ENCODE results near the gene AURKAIP1.

AURKAIP1 gene

DNA sequence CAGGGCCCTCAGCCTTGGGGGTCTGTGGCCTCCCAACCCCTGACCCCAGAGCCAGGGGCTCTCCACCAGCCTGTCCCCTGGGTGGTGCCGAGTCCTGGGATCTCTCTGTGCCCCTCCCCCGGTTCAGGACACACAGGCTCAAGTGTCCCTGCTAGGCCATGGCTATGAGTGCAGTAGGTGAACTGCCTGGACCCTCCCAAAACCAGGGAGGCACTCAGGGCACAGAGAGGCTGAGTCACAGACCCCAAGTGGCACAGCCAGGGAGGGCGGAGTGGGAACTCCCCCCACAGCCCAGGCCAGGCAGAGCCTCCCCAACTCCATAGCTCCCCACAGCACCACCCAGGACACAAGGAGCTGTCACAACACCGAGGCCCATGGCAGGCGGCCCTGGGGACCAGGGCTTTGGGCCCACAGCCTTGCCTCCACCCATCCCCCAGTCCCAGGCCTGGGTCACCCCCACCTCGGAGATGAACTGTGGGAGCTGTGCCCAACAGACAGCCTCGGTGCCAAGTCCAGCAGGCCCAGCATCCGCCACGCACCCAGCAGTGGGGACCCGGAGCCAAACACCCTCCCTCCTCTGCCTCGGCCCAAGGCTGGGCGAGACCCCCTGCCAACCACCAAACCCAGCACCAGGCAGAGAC lies 29.0 kb downstream of the AURKAIP1 start:
- DNase-seq, result no peak

DNA sequence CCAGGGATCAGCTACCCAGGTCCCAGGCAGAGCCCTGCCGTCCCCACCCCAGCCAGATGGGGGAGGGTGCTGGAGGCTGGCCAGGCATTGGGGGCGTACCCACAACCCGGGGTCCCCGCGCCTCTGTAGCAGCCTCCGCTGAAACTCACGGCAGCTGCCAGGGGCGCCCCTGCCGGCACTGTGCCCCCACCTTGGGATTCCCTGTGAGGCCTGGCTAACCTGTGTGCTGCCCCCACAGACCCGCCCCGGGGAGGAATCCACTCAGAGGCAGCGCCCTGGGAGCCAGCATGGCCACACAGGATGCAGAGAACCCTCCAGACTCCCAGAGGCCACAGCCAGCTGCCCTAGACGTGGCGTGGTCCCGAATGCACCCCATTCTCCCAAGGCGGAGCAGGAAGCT lies 29.6 kb downstream of the AURKAIP1 start:
- no peak for DNase-seq

GRCh38 chr1:1344655-1345361 lies 30.2 kb downstream of the AURKAIP1 start:
- no peak for DNase-seq

DNA sequence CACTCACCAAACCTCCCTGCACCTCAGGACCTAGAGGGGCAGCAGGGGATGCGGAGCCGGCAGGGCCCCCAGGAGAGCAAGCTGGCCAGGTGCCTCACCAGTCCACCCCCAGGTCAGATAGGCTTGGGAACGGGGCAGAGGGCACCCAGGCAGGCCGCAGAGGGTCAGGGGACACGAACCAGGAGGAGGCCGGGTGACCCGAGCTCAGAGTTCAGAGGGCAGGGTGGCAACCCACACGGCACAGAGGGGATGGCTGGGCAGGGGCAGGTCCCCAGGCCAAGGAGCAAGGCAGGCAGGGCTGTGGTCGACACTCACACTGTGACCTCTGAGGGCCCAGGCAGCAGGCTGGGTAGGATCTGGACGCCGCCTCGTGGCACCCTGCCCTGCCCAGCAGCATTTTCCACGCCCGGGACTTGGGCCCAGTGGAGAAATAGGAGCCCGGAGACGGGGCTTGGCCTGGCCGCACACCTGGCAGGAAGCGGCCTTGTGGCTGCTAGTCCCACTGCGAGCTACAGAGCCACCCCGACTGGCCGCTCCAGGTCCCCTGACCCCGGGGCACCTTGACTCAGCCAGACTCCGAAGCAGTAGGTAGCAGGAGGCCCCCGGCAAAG lies 31.1 kb downstream of the AURKAIP1 start:
- no peak for DNase-seq

DNA sequence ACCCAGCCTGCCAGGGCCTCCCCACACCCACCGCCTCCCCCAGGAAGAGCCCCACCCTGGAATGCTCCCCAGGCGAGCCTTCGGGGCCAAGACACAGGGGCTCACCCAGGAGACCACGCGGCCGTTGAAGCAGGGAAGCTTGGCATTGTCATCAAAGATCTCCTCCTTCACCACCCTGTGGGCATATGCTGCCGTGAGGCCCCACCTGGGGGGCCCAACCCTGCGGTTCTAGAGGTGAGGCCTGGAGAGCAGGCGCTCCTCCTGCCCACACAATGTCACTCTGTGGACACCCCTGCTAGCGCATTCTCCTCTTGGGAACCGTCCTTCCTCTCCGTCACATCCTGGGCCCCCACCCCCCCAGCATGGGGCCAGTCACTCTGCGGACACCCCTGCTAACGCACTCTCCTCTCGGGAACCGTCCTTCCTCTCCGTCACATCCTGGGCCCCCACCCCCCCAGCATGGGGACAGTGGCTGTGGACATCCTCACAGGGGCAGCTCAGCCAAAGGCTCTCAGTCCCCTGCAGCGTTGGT lies 32.4 kb downstream of the AURKAIP1 start:
- DNase-seq, result no peak

- DNase-seq, result no peak
These were observed 32.9 kb downstream of the AURKAIP1 start for GRCh38 chr1:1342061-1342562.

GRCh38 chr1:1341549-1342021 lies 33.4 kb downstream of the AURKAIP1 start:
- DNase-seq, result no peak

GRCh38 chr1:1340791-1341548 lies 34.0 kb downstream of the AURKAIP1 start:
- no peak for DNase-seq

- DNase-seq, result no peak
These were observed 34.8 kb downstream of the AURKAIP1 start for GRCh38 chr1:1340185-1340584.

GRCh38 chr1:1338278-1338677 lies 36.7 kb downstream of the AURKAIP1 start:
- DNase-seq, result no peak

DNA sequence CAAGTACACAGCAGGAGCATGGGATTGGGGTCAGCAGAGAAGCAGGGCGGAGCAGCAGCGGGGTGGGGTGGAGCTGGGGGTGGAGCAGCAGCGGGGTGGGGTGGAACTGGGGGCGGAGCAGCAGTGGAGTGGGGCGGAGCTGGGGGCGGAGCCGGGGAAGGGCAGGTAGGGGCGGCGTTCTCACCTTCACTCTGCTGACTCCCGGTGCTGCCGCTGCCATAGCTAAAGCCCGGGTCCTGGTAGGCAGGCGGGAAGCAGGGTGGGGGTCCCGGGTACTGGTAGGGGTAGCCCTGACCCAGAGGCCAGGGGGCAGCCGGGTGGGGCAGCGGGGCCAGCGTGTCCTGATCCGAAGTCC lies 37.2 kb downstream of the AURKAIP1 start:
- DNase-seq, result no peak

GRCh38 chr1:1336931-1337792 lies 37.8 kb downstream of the AURKAIP1 start:
- no peak for DNase-seq

- no peak for DNase-seq
These were observed 38.6 kb downstream of the AURKAIP1 start for GRCh38 chr1:1336446-1336845.

DNA sequence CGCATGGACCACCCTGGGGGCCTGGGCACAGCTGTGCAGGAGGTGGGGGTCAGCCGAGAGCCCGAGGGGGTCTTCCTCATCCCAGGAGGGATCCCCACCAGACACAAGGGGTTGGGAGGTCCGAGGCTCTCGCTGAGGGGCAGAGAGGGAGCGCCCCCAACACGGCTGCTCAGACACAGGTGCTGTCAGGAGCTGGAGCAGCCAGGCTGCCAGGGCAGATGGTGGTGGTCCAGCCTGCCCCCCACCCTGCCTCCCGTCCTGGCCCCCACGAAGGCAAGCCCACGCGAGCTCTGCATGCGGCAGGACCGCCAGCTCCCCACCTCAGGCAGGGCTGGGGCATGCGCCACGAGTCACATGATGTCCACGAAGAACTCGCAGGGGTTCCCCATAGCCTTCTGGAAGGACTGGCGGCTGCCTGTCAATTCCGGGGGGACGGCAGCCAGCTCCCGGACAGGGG lies 39.2 kb downstream of the AURKAIP1 start:
- DNase-seq, result no peak

GRCh38 chr1:1335283-1335682 lies 39.7 kb downstream of the AURKAIP1 start:
- DNase-seq, result no peak

- DNase-seq, result no peak
These were observed 40.2 kb downstream of the AURKAIP1 start for GRCh38 chr1:1334835-1335234.

DNA sequence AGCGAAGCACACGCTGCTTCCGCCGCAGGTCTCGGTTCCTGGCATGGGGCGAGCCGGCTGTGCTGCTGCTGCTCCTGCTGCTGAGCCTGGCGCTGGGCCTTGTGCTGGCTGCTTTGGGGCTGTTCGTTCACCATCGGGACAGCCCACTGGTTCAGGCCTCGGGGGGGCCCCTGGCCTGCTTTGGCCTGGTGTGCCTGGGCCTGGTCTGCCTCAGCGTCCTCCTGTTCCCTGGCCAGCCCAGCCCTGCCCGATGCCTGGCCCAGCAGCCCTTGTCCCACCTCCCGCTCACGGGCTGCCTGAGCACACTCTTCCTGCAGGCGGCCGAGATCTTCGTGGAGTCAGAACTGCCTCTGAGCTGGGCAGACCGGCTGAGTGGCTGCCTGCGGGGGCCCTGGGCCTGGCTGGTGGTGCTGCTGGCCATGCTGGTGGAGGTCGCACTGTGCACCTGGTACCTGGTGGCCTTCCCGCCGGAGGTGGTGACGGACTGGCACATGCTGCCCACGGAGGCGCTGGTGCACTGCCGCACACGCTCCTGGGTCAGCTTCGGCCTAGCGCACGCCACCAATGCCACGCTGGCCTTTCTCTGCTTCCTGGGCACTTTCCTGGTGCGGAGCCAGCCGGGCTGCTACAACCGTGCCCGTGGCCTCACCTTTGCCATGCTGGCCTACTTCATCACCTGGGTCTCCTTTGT lies 41.3 kb downstream of the AURKAIP1 start:
- DNase-seq, result no peak

DNA sequence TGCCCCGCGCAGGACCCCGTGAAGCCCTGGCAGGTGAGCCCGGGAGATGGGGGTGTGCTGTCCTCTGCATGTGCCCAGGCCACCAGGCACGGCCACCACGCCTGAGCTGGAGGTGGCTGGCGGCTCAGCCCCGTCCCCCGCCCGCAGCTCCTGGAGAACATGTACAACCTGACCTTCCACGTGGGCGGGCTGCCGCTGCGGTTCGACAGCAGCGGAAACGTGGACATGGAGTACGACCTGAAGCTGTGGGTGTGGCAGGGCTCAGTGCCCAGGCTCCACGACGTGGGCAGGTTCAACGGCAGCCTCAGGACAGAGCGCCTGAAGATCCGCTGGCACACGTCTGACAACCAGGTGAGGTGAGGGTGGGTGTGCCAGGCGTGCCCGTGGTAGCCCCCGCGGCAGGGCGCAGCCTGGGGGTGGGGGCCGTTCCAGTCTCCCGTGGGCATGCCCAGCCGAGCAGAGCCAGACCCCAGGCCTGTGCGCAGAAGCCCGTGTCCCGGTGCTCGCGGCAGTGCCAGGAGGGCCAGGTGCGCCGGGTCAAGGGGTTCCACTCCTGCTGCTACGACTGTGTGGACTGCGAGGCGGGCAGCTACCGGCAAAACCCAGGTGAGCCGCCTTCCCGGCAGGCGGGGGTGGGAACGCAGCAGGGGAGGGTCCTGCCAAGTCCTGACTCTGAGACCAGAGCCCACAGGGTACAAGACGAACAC lies 42.1 kb downstream of the AURKAIP1 start:
- DNase-seq, result no peak

GRCh38 chr1:1332031-1332755 lies 42.8 kb downstream of the AURKAIP1 start:
- DNase-seq, result no peak

Measured in NCI-H146 (cell line).